ENCODE results near the gene PRKAG2. TPM values are rescaled to one million over a fixed set of nuclear protein-coding genes. Genes with fewer than 3 reads are reported as not detected.
"Not testable (repeated sequence)": the region's sequence is repeated elsewhere in the genome, so short reads cannot be mapped to it uniquely, and the experiment has no call there.

PRKAG2 gene
- total RNA-seq, 1 donor from 2014 or later: 14.2 TPM

DNA sequence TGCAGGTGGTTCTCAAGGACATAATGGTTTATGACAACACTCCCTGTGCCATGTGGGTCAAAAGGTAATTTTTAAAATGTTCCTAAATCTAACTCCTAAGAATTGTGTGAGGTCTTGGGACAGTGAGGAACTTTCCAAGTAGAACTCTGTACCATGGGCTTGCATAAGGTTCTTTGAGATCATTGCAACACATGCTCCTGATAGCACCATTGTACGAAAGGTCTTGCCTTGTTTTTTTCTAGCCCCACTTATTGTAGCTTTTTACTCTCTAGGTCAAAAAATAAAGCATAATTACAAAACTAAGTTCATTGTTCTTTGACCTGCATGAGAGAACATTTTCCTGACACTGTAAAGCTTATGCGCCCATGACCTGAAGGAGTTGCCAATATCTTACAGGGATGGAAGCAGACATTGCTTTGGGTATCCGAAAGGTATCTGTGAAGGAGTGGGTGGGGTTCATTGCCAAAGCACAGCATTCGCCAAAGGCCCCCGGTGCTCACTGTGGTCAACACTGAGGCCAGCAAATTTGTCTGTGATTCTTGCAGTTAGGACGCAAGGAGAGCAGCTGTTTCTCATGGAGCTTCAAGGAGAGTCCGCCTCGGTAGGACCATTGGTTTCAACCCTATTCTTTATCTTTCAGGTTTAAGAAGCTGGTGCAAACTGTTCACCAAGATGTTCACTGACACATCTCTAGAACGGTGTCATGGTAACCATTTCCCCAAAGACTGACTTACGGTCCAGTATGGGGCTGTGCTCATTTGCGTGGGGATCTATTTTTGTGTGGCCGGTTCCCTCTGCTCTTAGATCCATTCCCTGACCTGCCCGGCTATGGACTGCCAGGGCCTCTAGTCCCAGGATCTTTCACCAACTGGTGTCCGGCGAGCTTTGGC, 7.6 kb upstream of the PRKAG2 start:
- DNase-seq: no peak

DNA sequence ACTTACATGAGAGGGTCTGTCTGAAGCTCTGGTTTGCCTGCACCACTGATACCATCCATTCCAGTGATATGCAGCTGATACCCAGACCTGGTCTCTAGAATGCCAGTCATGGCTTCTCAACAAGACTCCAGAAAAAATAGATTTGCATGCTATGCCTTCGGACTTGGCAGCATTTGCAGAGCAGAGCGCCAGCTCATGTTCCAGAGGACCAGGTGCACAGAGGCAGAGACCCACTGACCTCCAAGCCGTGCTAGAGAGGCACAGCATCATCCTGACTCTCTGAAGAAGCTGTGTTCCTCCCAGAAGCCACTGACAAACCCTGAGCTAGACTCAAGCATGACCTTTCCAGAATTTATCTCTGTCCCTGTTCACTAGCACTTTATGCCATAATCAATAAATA, 6.9 kb upstream of the PRKAG2 start:
- DNase-seq: peak; percentile 71

DNA sequence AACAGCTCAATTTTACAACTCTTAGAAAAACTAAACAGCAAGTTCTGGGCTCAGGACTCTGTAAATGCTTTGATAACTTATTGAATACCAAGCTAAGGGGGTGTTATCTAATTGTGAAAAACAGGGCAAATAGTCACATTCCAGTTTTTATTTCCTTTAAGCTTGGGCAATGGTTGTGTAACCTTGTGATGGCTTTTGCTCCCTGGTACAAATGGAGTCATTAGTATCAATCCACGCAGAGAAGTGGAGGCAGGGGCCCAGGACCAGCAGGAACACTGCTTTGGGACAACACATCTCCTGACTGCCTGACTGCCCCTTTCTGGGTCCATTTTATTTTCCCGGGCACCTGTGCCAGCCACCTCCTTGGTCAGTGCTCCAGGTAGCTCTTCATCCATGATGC, 5.8 kb upstream of the PRKAG2 start:
- no peak for DNase-seq

DNA sequence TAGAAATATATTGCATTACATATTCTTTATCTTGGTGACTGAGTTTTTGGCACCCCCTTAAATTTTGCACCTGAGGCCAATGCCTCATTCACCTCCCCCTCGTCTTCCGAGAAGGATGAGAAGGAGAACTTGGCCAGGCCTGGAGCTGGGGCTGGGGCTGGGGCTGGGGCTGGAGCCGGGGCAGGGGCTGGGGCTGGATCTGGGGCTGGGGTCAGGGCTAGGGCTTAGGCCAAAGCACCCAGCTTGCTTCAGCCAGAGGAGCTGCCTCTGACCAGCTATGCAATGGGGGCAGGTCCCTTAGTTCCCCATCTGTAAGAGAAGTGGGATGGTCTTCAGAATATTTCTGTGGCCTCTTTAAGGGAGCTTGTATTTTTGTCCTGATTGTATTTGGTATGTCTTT, 3.8 kb upstream of the PRKAG2 start:
- DNase-seq: no peak

DNA sequence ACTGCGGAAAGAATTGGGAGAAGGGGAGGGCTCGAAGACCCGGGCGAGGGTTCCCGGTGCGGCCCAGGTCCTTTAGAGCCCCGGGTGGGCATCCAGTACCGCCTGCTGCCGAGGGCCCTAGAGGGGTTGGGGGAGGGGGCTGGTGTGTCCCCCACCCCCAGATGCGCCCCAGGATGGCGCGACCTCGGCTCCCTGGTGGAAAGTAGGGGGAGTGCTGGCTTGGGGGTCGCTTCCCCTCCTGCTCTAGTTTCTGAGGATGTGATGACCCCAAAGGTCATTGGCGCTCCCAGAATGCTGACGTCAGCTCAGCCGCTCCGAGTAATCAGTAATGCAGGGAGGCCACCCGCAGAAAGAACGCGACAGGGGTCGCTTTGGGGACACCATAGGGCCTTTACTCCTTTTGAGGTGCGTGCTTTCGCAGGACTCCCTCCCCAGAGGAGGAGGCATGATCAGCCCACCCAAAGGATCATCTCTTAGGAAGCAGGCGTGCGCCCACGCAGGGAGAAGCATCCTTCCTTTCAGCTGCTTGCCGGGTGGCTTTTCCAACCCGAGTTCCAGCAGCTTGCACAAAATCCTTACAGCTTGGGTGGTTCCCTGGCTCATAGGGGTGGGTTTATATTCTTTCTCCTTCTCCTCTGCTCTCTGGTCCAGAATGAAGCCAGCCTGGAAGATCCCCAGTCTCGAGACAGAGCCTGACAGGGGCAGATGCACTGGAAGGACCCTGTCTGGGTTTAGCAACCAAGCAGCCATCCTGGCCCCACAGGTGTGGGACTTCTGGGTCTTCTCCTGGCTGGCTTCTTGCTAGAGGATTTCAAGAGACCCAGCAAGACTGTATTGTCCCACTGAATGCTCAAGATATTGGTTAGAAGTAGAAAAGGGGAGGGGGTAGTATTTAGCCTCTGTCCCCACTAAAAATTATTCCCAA, 1.3 kb upstream of the PRKAG2 start:
- DNase-seq: no peak

DNA sequence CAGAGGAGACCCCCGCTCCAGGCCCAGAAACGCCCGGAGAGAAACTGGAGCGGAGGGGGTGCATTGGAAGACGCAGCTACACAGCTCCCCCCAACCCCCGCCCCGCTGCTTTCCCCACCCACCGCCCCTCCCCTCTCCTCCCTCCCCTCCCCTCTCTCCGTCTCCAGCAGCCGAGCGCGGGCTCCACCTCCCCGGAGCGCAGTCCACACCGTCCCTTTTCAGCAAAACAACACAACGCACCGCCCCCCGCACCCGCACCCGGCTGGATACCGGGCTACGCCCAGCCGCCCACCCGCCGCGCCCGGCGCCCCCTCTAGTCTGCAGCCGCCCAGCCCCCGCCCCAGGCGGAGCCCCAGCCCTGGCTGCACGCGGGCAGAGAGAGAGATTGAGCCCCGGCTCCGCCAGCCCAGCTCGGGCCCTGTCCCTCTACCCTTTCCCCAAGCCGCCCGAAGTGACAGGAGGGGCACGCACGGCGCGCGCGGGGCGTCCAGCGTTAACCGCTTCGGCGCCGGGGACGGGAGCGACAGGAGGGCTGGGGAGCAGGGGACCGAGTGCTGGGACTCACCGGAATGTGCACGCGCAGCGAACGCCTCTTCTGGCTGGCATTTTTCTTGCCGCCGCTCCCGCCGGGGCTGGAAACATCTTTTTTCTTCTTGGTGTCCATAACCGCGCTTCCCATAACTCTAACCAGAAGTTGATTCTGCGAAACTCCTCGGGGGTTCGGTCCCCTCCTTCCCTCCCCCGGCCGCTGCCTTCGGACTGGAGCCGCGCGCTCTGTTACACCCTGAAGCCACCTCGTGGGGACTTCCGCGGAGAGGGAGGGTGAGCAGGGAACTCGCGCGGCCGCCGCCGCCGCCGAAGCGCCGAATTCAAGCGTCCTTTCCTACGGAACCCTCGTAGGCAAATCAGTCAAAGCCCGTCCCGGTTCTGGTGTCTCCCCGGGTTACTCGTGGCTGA, 695 bp downstream of the PRKAG2 start:
- DNase-seq: peak; percentile 91

DNA sequence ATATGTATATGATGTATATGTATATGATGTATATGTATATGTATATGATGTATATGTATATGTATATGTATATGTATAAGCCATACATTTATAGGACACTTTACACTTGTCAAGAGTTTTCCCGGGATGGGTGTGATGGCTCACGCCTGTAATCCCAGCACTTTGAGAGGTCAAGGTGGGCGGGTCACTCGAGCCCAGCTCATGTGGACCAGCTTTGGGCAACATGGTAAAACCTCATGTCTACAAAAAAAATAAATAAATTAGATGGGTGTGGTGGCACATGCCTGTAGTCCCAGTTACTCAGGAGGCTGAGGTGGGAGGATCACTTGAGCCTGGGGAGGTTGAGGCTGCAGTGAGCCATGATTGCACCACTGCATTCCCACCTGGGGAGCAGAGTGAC, 2.4 kb downstream of the PRKAG2 start:
- DNase-seq: not testable (repeated sequence)

DNA sequence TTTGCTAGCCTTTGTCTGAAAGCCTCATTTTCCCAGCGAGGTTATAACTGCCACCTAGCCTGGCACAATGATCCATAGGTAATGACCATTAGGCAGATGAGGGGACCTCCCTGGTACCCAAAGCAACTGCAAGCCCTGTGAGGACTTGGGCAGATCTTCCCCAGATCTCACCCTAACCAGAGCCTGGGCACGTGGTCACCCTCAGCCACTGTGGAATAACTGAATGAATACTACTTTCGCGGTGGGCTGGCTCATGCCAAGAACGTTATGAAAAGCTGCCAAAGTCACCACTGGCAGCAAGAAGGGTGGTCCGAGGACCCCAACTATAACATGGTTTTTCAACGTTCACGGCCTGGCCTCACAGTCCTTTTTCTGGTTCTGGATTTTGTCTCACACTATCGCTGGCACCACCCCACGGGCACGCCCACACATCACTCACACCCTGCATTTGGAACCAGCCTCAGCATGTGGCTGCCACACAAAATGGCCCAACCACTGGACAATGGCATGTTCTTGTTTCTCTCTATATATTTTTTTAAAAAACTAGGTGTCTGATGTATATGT, 3.4 kb downstream of the PRKAG2 start:
- no peak for DNase-seq

DNA sequence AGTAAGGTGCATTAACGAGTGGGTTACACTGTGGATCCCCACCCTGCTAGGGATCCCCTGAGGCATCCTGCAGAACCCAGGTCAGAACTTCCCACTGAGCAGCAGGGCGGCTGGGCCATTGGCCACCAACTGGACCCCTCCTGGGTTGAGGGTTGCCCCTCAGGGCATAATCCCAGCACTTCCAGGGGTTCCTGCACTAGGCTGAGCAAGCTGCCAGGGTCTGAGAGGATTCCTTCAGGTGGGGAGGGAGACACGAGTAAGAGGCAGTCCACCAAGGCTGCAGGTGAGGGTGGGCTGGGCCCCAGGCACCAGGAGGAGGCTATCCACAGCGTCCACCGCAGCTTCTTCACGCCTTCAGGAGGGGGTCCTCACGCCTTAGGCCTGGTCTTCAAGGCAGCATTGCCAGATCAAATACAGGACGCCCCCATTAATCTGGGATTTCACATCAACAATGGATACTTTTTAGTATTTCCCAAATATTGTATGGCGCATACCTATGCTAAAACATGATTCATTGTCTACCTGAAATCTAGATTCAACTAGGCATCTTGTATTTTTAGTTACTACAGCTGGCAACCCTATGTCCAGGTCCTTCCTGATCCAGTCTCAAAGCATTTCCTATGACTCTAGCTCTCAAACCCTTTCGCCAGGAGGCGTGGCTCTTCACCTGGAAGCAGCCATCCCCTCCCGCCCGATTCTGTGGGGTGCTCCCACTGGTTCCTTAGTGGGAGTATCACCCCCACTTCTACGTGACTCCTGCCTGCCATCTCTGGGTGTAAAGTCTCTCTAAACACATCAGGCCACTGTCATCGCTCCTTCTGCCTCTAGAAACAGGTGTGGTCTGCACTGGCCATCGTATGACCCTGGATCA, 4.1 kb downstream of the PRKAG2 start:
- no peak for DNase-seq

DNA sequence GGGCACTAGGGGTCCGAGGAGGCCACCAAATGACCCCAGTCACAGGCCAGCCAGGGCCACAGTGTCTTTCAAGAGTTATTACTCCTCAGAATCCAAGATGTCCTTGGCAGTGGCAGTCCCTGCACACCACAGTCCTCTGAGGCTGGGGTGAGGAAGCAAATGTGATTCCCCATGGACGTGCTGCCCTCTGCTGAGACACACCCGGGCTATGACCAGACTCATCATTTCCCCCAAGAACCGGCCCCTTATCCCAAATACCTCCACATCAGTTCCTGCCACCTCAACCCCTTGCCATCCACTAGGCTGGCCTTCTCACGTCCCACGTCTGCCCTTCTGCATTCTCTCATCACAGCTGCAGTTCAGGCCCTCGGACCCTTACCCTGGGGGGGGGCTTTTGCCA, 5.0 kb downstream of the PRKAG2 start:
- DNase-seq: no peak

DNA sequence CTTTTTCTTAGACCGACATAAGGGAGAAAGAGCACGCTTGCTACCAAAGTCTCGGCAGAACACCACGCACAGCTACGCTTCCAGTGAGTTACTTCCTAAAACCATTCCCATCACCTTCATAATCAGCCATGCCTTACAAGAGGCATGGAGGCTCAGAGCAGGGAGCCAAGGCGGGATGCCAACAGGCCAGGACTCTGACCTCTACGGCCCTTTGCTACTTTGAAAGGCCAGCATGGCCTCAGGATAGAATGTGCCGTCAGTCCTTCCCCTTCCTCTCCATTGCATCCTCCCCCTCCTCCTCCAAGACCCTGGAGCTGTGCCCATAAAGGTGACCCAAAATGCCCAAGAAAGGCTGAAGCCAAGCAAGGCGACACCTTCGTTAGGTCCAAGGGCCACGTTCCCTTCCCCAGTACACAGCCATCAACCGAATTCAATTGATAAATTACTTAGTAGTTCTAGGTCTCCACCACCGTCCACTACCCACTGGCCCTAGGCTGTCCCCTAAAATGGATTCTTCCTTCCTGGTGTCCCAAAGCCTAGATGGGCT, 5.7 kb downstream of the PRKAG2 start:
- no peak for DNase-seq

DNA sequence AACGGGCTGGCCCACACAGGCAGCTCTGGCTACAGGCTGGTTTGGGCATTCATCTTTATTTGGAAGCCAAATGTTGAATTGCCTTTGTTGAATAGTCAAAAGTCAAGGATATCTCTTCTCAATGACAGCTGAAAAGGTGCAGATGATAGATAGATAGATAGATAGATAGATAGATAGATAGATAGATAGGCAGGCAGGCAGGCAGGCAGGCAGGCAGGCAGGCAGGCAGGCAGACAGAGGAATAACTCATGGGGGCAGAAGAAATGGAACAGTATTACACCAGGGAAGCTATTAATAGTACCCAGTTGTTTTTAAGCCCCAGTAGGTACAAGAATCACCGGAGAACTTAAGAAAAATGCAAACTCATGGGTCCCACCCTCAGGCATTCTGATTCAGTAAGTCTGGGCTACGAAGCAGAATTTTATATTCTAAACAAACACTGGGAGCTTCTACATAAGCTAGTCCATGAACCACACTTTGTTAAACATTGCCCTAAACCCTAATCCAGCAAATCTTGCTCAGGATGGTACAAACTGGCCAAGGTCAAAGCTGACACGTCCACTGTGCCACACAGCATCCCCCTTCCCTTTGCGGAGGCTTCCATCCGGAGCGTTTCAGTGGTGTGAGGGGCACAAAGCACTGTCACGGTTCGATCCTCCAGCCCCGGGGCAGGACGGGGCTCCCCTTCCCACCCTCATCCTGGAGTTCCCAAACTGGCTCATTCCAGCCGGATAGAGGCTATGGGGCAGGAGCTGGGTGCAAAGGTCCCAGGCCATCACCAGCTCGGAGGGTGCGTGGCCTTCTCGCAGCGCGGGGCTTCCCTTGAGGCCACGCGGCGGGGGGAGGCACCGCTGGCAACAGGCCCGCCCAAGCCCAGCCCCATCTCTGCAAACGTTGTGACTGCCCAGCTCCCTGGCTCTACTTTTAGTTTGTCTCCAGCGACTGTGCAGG, 6.7 kb downstream of the PRKAG2 start:
- no peak for DNase-seq

DNA sequence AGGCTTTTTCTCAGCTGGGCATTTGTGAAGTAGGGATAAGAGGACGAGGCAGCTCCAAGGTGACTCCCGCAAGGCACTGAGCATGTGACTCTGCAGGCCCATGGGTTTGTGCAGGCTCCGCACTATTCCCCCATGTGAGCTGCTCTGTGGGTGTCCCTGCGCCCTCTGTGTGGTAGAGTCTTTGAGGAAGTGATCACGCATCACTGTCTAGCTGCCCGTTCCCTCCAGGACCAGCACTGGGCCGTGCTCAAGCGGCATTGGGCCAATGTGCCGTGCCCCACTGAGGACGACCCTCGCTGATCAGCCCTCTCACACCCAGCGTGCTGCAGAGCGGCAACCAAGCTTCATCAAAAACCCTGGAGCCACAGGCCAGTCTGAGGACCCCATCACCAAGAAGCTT, 7.5 kb downstream of the PRKAG2 start:
- no peak for DNase-seq

DNA sequence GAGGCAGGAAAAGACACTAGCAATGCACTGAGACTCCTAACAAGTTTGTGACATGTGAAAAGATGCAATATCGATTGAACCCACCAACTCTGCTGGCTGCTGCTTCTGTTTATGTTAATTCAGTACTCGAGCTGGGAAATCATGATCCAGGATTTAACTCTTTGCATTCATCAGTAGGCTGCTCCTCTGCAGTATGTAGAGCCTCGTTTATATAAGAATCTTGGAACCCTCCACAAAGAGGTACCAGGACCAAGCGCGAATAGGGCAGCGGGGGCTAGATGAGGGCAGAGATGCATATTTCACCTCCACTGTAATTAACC, 7.8 kb downstream of the PRKAG2 start:
- DNase-seq: no peak

DNA sequence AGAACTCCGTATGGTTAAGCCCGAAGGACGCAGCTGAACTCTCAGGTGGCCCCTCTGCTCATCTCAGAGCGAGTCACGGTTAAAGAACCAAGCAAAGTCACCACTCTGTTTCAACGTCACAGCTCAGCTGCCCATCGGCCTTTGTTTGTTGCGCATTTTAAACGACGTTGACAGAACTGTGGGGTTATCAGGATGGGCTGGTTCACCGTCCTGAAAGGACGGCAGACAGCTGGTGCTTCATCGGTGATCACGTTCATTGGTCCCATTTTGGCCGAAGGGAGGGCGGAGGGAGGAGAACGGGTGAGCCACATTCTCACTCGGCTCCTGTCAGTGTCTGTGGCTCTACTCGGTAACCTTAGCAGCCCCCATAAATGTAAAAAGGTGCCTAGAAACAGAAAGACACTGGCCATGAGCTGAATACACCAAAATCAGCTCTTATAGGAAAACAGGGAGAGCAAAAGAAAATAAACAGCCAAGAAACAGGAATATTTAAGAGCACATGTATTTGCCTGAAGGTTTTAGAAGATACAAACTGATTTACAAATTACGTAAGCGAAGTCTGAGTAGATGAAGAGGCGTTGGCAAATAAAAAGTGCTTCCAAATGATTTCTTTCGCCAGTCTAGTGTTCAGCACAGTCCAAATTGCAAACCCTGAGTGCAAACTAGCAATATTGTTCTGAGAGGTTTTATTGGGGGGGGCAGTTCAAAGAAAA, 8.4 kb downstream of the PRKAG2 start:
- no peak for DNase-seq

DNA sequence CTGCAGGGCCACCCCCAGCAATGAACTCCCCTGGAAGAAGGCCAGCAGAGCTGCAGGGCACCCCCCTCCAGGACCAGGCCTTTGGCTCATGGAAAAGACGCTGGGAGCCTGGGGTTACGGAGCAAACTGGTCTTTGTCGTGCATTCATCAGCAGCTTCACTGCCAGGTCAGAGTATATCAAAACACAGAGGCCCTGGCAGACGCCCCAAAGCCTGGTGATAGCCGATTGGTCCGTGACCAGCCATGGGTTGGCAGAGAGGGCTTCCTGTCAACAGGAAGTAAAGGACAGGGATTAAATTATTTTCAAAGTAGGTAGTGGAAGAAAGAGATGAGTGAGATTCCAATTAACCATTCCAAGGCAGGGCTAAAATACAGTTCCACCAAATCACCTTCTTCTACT, 9.0 kb downstream of the PRKAG2 start:
- DNase-seq: no peak

DNA sequence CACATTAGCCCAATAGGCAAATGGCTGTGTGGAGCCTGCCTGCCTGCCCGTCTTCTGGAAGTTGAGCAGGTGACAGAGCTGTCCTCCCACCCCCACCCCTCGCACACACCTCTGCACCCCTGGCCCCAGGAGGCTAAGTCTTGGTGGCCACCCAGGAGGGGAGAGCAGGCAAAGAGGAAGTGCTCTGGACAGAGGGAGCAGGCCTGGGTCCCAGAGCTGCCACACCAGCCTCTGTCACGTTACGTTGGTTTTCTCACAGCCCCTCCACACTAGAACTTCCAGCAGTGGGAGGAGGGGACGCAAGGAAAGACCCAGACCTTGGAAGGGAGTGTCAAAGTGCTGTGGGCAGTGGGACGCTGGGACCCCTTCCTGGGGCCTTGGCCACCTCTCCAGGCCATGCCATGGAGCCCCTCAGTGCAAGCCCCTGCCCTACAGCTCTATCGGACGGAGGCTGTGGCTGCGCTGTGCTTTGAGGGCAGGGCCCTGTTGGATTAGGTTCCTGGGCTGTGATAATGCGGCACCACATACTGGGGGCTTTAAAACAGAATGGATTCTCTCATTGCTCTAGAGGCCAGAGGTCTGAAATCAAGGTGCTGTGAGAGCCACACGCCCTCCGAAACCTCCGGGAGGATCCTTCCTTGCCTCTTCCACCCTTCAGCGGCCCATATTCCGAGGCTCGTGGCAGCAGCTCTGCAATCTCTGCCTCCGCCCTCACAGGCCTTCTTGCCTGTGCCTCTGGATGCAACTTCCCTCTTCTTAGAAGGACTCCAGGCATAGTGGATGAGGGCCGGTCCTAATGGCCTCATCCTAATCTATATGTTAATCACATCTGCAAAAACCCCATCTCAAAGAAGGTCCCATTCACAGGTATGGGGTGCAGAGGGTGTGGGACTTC, 9.9 kb downstream of the PRKAG2 start:
- no peak for DNase-seq

DNA sequence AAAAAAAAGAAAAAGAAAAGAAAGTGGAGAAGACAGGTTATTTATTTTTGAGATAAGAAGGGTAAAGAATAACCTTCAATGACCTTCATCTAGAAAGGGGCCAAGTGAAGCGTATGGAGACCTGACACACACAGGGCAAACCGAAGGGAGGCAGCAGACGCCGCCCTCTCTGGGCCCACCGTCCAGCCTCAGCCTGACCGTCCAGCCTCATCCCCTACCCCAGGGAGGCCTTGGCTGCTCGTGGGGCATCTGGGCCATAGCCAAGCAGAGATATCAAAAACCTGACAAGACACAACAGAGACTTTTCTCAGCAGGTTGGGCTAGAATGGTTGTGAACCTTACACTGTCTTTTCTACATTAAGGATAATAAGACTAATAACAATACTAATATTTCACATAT, 10.9 kb downstream of the PRKAG2 start:
- no peak for DNase-seq
